ENCODE measurements around the gene RNH1.

Gene RNH1

DNA sequence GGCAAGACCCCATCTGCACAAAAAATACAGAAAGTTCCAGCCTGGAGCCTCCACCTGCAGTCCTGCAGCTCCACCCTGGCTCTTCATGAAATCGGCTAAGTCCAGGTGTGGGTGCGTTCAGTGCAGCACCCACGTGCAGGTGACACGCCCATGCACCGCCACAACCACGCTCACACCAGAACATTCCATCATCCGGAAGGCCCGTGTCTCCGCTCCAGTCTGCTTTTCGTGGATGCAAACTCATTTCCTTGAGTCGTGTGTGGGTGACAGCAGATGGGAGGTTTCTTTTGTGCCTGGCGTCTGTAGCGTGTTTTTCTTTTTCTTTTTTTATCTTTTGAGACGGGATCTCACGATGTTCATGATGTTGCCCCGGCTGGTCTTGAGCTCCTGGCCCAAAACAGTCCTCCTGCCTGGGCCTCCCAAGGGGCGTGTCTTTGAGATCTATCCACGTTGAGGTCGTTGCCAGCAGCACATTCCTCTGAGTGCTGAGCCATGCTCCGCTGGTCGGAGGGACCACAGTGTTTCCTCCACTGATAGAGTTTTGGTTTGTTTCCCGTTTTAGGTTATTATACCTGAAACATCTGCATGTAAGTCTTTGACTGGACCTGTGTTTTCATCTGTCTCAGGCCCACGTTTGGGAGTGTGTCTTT, 49.8 kb downstream of the RNH1 start:
- no peak for DNase-seq (ENCODE audit: low read depth)

DNA sequence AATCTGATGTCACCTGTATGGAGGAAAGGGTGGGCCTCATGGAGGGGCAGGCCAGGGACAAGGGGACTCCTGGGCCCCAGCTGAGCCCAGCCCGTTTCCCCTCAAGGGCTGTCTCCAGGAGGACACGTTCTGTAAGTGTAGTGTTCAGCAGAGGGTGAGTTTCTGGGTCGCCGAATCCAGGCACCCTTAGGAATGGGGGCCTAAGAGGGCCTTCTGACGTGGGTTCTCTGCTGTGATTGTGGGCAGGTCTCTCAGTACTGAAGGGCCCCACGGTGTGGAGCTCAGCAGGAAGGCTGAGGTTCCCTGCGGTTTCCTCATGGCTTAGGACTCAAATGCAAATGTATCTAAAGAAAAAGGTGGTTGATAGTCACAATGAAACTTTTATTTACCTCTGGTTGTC, 50.5 kb downstream of the RNH1 start:
- DNase-seq (ENCODE audit: low read depth): no peak

DNA sequence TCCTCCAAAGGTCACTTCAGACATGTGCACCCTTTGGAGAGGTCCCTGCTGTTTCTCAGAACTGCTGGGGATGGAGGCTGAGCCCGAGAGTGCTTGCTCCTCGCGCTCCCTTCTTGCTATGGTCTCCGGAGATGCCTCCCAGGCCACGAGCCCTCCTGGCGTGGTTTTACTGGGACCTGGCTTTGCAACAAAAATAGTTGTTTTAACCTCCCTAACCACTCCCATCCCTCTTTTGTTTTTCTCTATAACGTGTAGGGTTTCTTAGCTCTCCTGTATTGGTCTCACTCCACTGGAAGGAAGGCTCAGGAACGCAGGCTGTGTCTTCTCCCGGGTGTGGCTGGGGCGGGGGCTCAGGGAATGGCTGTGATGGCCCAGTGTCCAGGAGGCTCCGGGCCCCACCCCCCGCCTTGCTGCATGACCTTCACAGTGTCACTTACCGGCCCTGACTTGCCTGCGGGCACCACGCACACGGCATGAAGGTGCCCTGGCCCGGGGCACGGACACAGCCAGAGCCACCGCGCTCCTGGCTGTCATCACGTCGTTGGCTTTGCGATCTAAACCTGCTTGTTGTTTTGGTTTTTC, 51.4 kb downstream of the RNH1 start:
- DNase-seq (ENCODE audit: low read depth): no peak

DNA sequence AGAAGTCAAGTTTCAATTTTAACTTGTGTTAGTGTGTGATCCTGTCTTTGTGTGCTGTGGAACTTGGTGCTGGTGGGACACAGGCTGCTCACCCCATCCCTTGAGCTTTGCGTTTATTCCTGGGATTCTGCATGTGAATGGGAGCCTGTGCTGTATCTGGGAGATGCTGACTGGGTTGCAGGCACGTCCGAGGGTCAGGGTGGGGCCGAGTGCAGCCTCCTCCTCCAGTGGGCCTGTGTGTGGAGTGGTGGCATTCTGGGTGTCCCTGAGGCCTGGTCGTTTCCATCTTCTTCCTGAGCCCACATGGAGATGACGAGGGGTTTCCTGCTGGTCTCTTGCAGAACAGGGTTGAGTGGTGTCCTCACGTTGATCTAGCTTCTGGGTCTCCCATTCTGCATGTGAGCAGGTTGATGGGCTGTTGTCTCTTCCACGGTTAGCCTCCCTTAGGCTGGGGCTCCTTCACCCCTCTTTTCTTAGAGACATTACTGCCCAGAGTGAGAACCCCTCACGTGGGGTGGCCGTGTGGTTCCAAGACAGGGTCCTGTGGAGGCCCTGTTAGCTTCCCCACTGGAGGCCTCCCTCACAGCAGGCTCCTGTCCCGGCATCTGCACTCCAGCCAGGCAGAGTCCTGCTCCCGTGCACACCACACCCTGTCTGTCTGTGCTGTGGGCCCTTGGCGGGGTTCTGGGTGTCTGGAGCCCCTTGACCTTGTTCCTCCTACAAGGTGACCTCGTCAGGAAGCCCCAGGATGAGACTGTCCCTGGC, 52.1 kb downstream of the RNH1 start:
- DNase-seq (ENCODE audit: low read depth): no peak

DNA sequence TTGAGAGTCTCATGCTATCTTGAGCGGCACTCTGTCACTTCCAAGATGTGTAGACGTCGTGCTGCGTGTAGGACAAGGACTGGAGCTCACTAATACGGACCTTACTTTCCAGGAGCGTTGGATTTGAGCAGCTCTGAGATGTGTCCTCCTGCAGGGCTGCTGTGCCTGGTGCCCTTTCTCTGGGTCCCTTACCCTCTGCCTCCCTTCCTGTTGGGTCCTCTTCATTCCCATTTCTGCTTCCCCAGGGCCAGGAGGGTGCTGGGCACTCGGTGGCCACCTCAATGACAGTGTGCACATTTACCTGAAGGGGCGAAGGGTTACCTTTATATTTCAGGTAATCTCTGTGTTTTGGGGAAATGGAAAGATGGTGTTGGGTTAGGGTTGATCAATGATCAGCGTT, 53.0 kb downstream of the RNH1 start:
- DNase-seq (ENCODE audit: low read depth): no peak

DNA sequence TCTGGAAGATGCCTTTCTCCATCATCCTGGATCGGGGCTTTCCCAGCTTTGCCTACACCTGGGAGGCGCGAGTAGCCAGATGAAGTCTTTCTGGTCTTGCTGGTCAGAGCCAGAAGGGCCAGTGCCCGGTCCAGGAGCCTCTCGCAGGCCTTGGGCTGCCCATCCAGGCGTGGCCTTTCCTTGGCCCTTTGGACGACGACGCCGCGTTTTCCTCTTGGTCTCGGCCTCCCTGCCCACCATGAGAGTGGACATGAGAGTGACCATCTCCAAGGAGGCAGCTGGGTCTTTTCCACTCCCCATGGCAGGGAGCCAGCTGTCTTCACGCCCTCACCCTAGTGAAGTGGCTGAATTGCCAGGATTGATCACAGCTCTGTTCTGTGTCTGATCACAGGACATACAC, 53.5 kb downstream of the RNH1 start:
- no peak for DNase-seq (ENCODE audit: low read depth)

DNA sequence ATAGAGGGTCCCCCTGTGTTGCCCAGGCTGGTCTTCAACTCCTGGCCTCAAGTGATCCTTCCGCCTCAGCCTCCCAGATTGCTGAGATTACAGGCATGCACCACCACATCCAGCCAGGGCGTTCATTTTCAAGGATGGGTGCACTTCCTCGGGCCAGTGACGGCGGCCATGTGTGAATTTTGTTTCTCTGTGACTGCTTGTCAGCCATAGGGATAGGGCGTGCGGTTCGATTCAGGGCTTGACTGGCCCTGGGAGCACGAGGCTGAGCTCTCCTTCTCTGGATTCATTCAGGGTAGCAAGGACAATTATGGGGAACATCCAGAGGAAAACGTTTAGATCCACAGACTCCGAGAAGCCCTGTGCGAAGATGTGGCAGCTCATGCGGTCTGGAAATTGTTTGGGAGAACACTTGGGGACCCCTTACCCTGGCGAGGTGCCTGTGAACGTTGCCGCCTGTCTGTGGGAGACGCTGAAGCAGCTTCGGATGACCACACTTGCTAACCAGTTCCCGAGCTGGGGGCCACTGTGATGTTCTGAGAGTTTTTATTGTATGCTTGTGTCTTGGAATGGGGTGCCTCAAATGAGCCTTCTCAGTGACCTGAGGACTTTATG, 54.0 kb downstream of the RNH1 start:
- DNase-seq (ENCODE audit: low read depth): no peak

DNA sequence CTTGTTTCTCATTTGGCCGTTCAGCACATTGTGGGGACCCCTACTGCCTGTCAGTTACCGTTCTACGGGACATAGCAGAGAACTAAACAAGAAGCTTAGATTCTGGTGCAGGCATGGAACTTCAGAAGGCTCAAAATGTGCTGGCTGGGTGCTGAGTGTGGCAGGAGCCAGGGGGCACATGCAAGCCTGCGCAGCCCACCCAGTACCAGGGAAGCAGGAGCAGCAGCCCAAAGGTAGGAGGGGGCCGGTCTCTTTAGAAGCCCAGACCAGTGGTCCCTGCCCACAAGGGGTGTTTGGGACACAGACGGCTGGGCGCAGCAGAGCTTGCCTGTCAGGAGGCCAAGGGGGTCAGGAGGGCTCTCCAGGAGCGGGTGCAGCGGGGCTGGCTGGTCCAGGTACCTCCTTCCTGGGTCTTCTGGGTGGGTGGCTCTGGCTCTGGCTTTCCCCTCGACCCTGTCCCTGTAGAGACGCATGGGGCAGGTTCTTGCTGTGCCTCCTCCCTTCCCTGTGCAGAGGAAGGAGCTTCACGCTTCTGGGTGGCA, 54.8 kb downstream of the RNH1 start:
- DNase-seq (ENCODE audit: low read depth): no peak

DNA sequence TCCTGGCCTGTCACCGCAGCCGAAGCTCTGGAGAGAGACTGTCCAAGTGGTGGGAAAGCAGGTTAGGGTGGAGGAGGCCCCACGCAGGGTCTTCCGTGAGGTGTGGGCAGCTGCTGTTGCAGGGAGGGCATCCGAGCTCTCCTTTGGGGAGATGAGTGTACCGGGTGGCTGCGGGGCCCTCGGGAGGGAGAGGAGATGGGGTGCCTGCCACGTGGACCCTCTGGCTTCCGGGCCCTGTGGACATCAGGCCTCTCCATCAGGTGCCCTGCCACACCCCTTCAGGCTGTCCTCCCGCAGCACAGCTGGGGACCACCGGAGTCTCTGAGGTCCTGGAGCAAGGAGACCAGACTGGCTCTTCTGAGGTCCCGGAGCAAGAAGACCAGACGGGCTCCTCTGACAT, 55.3 kb downstream of the RNH1 start:
- DNase-seq (ENCODE audit: low read depth): no peak

DNA sequence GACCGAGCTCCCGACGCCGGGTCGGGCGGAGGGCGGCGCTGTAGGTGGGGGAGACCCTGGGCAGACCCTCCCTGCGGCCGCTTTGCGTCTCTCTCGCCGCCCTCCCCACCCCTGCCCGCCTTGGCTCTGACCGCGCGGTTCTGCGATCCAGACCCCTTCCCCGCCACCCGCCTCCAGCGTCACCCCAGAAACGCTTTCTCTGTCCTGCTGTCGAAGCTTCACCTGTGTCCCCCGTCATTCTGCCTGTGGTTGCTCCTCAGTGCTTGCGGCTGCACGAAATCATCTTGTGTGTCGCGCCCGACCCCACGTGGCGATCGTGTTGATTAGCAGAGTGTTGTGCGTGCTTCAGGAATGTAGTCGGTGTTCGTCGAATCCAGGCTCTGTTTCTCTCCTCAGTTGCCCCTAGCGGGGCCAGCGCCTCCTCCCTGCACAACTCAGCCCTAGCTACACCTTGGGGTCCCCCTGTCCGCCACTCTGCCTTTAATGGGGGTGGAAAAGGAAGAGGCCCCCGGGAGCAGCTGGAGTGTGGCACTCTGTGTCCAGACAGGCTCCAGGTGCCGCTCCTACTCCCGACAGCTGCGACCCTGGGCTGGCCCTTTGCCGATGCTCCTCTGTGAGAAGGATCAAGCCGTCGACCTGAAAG, 56.1 kb downstream of the RNH1 start:
- DNase-seq (ENCODE audit: low read depth): peak; percentile 70

DNA sequence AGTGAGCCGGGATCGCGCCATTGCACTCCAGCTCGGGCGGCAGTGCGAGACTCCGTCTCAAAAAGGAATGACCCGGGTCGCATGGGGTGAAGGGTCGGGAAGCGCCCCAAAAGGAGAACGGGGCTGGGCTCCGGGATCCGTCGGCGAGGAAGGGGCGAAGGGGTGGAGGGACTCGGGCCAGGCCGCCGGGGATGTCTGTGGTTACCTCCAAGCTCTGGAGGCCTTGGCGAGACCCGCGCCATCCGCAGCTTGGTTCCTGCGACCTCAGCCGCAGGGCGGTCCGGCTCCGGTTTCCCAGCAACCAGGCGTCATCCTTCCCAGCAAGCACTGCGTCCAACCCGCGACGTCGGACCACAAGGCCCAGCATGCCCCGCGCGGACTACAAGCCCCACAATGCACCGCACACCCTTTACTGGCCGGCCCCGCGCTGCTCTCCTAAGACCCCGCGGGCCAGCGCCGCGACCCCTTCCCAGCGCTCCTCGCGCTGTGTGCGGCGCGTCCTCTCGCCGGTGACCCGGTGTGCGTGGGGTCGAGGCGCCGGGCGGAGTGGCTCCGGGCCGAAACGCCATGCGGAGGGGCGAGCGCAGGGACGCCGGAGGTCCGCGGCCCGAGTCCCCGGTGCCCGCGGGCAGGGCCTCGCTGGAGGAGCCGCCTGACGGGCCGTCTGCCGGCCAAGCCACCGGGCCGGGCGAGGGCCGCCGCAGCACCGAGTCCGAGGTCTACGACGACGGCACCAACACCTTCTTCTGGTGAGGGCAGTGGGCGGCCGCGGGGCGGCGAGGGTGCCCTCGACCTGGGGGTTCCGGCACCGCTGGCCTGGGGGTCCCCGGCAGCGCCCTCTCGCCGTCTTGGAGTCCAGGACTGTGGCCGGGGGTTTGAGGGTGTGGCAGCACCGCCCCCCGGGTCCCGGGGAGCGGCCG, 56.9 kb downstream of the RNH1 start, which contains the start of gene PTDSS2:
Gene PTDSS2, plus strand, starts transcription at position 391 of the 920 bp plus-strand sequence. Its CDS starts 177 bp downstream, at position 568.
- peak; percentile 90 for DNase-seq (ENCODE audit: low read depth)

DNA sequence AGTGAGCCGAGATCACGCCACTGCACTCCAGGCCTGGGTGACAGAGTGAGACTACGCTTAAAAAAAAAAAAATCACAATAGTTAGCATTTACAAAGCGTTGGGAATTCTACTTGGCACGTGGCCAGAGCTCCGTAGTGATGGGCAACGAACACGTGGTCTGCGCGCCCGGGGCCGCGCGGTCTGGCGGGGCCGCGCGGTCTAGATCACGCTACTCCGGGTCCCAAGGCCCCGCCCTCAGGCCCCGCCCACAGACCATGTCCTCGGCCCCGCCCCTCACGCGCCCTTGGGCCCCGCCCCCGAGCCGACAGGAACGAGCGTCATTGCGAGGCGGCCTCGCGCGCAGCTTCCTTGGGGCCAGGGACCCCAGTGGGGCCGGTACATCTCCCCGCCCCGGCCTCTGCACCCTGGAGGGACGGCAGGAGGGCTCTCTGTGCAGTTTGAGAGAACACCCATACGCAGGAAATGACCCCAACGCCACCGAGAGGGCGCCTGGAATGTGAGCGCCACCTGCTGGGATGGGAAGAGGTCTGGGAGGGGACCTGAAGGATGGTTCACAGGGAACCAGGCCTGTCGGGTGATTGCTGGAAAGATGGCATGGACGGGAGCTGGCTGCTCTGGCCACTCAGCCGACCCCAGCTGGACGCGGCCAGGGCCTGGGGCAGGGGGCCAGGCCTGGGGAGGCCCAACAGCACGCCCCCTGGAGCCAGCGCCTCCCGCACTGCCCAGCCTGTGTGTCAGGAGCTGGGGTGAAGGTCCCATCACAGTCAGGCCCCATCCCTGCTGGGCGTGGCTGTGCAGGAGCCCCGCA, 58.9 kb downstream of the RNH1 start:
- peak; percentile 98 for DNase-seq (ENCODE audit: low read depth)

DNA sequence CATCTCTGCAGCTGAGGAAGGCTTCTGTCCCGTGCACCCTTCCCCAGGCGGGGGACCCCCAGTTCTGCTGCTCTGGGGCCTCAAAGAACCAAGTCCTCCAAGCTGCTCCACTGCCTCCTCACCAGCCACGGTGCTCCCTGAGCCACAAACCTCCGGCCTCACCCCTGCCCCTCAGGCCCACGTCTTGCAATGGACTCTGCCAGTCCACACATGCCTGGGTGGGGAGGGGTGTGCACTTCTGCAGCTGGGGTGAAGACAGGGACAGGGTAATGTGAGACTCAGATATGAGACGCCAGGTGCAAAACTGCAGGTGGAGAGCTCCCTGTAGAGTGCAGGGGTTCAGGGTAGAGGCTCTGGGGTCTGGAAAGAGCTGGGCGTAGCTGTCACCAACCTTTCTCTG, 60.2 kb downstream of the RNH1 start:
- DNase-seq (ENCODE audit: low read depth): no peak

DNA sequence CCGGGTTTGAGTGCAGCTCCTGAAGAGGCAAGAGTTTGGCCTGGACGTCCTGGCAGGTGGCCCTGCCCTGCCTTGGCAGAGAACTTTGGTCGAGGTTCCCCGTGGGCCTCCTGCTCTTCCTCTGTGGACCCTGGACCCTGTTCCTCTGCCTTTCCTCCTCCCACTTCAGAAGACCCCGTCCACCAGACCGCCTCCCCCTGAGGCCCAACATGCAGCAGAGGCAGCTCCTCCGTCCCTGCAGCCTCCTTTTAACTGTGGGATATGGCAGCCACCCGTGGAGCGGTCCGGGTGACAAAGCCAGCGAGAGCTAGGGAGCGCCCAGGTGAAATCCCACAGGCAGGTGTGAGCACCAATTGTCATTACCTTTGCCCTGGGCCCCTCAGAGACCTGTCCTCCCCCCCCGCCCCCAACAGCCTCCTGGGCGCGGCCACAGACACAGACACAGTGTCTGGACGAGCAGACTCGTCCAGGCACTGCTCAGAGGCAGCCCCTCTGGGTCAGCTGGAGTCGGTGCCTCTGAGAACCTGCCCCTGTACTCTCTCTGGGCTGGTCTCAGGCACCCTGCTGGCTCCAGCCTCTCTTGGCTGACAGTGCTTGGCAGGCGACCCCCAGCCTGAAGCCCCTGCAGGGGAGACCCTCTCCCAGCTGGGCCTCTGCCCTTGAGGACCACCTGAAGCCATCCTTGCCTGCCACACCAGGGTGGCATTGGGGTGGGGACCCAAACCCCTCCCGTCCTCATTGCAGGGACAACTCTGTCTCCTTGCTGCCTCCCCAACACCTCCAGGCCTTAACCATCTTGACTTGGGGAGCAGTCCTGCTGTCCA, 61.1 kb downstream of the RNH1 start:
- DNase-seq (ENCODE audit: low read depth): no peak

Measured in activated T-cell treated with anti-CD3 and anti-CD28 coated beads for 1 hour (primary cell).